Neural progenitor cell (in vitro differentiated cells): ENCODE data around the gene MDM2. TPM values are rescaled to one million over a fixed set of nuclear protein-coding genes. Genes with fewer than 3 reads are reported as not detected.

Source experiments
- DNase-seq: peaks from one replicate; pipeline ENCODE4 v3.0.0-alpha.2; 2016; ENCODE audit warnings: low spot score
- H2AFZ ChIP-seq: fragments of 200-600 bp; sonication (generic); replicated peaks from 2 replicates; pipeline ENCODE4 v1.6.1; 2016; ENCODE audit warnings: antibody characterized with exemption
- H3F3A ChIP-seq: fragments of 200-600 bp; sonication (generic); 2 replicates; pipeline ENCODE4 v1.6.1; 2016; ENCODE audit warnings: antibody characterized with exemption, low read depth
- H3K27ac ChIP-seq: fragments of 200-600 bp; sonication (generic); 2 replicates; pipeline ENCODE4 v1.5.1; 2016; ENCODE audit warnings: mild to moderate bottlenecking
- H3K27me3 ChIP-seq: fragments of 200-600 bp; sonication (generic); 2 replicates; pipeline ENCODE4 v1.6.1; 2016; ENCODE audit warnings: mild to moderate bottlenecking, moderate library complexity
- H3K36me3 ChIP-seq: fragments of 200-600 bp; sonication (generic); 2 replicates; pipeline ENCODE4 v1.5.1; 2016
- H3K4me1 ChIP-seq: fragments of 200-600 bp; sonication (generic); 2 replicates; pipeline ENCODE4 v1.6.1; 2016; ENCODE audit warnings: mixed run types
- H3K4me2 ChIP-seq: fragments of 200-600 bp; sonication (generic); 2 replicates; pipeline ENCODE4 v1.6.1; 2016
- H3K4me3 ChIP-seq: fragments of 200-600 bp; sonication (generic); 2 replicates; pipeline ENCODE4 v1.5.1; 2016
- H3K79me2 ChIP-seq: fragments of 200-600 bp; sonication (generic); 2 replicates; pipeline ENCODE4 v1.6.1; 2016; ENCODE audit warnings: low read depth
- H3K9ac ChIP-seq: fragments of 200-600 bp; sonication (generic); 2 replicates; pipeline ENCODE4 v1.6.1; 2016
- H3K9me3 ChIP-seq: fragments of 200-600 bp; sonication (generic); 2 replicates; pipeline ENCODE4 v1.5.1; 2016; ENCODE audit warnings: low read depth
- H4K20me1 ChIP-seq: fragments of 200-600 bp; sonication (generic); 2 replicates; pipeline ENCODE4 v1.6.1; 2016; ENCODE audit warnings: low read depth
- H3K27ac Mint-ChIP-seq: 3 replicates; pipeline ENCODE4 v1.8.0; 2021; ENCODE audit warnings: mixed read lengths
- H3K27me3 Mint-ChIP-seq: 2 replicates; pipeline ENCODE4 v1.8.0; 2022; ENCODE audit warnings: low read depth, mild to moderate bottlenecking, inconsistent platforms, moderate library complexity, mixed read lengths; ENCODE audit not compliant: insufficient read depth
- H3K36me3 Mint-ChIP-seq: 3 replicates; pipeline ENCODE4 v1.8.0; 2021; ENCODE audit warnings: mixed read lengths
- H3K4me1 Mint-ChIP-seq: 3 replicates; pipeline ENCODE4 v1.8.0; 2021; ENCODE audit warnings: mixed read lengths
- H3K4me3 Mint-ChIP-seq: 3 replicates; pipeline ENCODE4 v1.8.0; 2021; ENCODE audit warnings: mild to moderate bottlenecking, moderate library complexity, mixed read lengths
- H3K9me3 Mint-ChIP-seq: 3 replicates; pipeline ENCODE4 v1.8.0; 2020; ENCODE audit warnings: mixed read lengths
- CTCF ChIP-seq: fragments of 200-600 bp; sonication (generic); IDR thresholded peaks from 2 replicates; pipeline ENCODE4 v1.5.1; 2017; ENCODE audit warnings: antibody characterized with exemption, mild to moderate bottlenecking
- EZH2 ChIP-seq: fragments of 200-600 bp; sonication (generic); IDR thresholded peaks from 2 replicates; pipeline ENCODE4 v1.6.1; 2017; ENCODE audit warnings: antibody characterized with exemption, mild to moderate bottlenecking, moderate library complexity
- EZH2phosphoT487 ChIP-seq: fragments of 200-600 bp; sonication (generic); IDR thresholded peaks from 2 replicates; pipeline ENCODE4 v1.6.1; 2017; ENCODE audit warnings: antibody characterized with exemption
- total RNA-seq: library from RNA; depleted of rRNA; stranded (reverse); fragments of >200 nt; gene quantifications from 2 replicates; pipeline ENCODE4 v1.2.3, GENCODE V29; 2015; ENCODE audit warnings: low replicate concordance

The MDM2 gene
- total RNA-seq, 1 donor from 2014 or later, result 93.8 TPM

- Mint-ChIP-seq H3K27ac (no peak overlapping the region), H3K4me1 (peaks cover 11% of the 10 kb centered on the region), H3K9me3 (peaks cover 8% of the 10 kb centered on the region), H3K36me3 (no peaks in the 10 kb centered on the region), H3K4me3 (no peak overlapping the region), H3K27me3 (peaks cover 3% of the 10 kb centered on the region)
- DNase-seq, result no peak
- H3K36me3 ChIP-seq, result no peaks in the 10 kb centered on the region
- no peaks in the 10 kb centered on the region for H3K27me3 ChIP-seq
- no peaks in the 10 kb centered on the region for H3K79me2 ChIP-seq
- TF ChIP-seq CTCF (no peak), EZH2phosphoT487 (no peak), EZH2 (no peak)
- no peak overlapping the region for H3K4me3 ChIP-seq
- H2AFZ ChIP-seq, result no peak overlapping the region
- H3K27ac ChIP-seq, result no peak overlapping the region
- H4K20me1 ChIP-seq, result no peaks in the 10 kb centered on the region
- H3F3A ChIP-seq, result no peaks in the 10 kb centered on the region
- no peak overlapping the region for H3K9ac ChIP-seq
- no peaks in the 10 kb centered on the region for H3K4me1 ChIP-seq
- no peak overlapping the region for H3K4me2 ChIP-seq
- no peaks in the 10 kb centered on the region for H3K9me3 ChIP-seq
Measured at GRCh38 chr12:68878846-68879245, 70.9 kb downstream of the MDM2 start.

GRCh38 chr12:68880660-68881325 lies 72.8 kb downstream of the MDM2 start:
- Histone ChIP-seq H3K27ac (no peak overlapping the region), H3K4me1 (no peaks in the 10 kb centered on the region), H3K4me3 (no peak overlapping the region), H3K36me3 (no peaks in the 10 kb centered on the region), H3K9me3 (no peaks in the 10 kb centered on the region), H4K20me1 (no peaks in the 10 kb centered on the region), H3K27me3 (no peaks in the 10 kb centered on the region), H3K79me2 (no peaks in the 10 kb centered on the region), H3F3A (no peaks in the 10 kb centered on the region), H2AFZ (no peak overlapping the region), H3K9ac (no peak overlapping the region), H3K4me2 (no peak overlapping the region)
- Mint-ChIP-seq H3K9me3 (peaks cover 6% of the 10 kb centered on the region), H3K36me3 (no peaks in the 10 kb centered on the region), H3K27ac (no peak overlapping the region), H3K27me3 (no peaks in the 10 kb centered on the region), H3K4me1 (peaks cover 11% of the 10 kb centered on the region), H3K4me3 (no peak overlapping the region)
- TF ChIP-seq CTCF, result no peak
- TF ChIP-seq EZH2, result no peak
- TF ChIP-seq EZH2phosphoT487, result no peak
- no peak for DNase-seq

GRCh38 chr12:68882251-68882964 lies 74.4 kb downstream of the MDM2 start:
- no peak overlapping the region for H3K27ac Mint-ChIP-seq
- no peak for TF ChIP-seq EZH2phosphoT487
- Histone ChIP-seq H3K36me3 (no peaks in the 10 kb centered on the region), H3K4me1 (no peaks in the 10 kb centered on the region), H3K79me2 (no peaks in the 10 kb centered on the region), H3K27ac (no peak overlapping the region), H2AFZ (no peak overlapping the region), H3K27me3 (no peaks in the 10 kb centered on the region), H3K4me2 (no peak overlapping the region), H4K20me1 (no peaks in the 10 kb centered on the region), H3F3A (no peaks in the 10 kb centered on the region), H3K4me3 (no peak overlapping the region), H3K9ac (no peak overlapping the region), H3K9me3 (no peaks in the 10 kb centered on the region)
- H3K36me3 Mint-ChIP-seq, result no peaks in the 10 kb centered on the region
- no peak overlapping the region for H3K4me3 Mint-ChIP-seq
- no peak for DNase-seq
- H3K4me1 Mint-ChIP-seq, result peaks cover 4% of the 10 kb centered on the region
- peaks cover 4% of the 10 kb centered on the region for H3K9me3 Mint-ChIP-seq
- no peaks in the 10 kb centered on the region for H3K27me3 Mint-ChIP-seq

- Mint-ChIP-seq H3K4me1 (peaks cover 4% of the 10 kb centered on the region), H3K9me3 (peaks cover 4% of the 10 kb centered on the region), H3K4me3 (no peak overlapping the region), H3K27ac (no peak overlapping the region), H3K27me3 (no peaks in the 10 kb centered on the region), H3K36me3 (no peaks in the 10 kb centered on the region)
- H3K9ac ChIP-seq, result no peak overlapping the region
- no peaks in the 10 kb centered on the region for H3K36me3 ChIP-seq
- H2AFZ ChIP-seq, result no peak overlapping the region
- no peaks in the 10 kb centered on the region for H3K9me3 ChIP-seq
- no peaks in the 10 kb centered on the region for H3K4me1 ChIP-seq
- H3K4me2 ChIP-seq, result no peak overlapping the region
- TF ChIP-seq CTCF (no peak), EZH2 (no peak), EZH2phosphoT487 (no peak)
- no peaks in the 10 kb centered on the region for H4K20me1 ChIP-seq
- H3K27me3 ChIP-seq, result no peaks in the 10 kb centered on the region
- H3K79me2 ChIP-seq, result no peaks in the 10 kb centered on the region
- H3K27ac ChIP-seq, result no peak overlapping the region
- no peaks in the 10 kb centered on the region for H3F3A ChIP-seq
- no peak for DNase-seq
- no peak overlapping the region for H3K4me3 ChIP-seq
Measured at GRCh38 chr12:68883151-68883550, 75.2 kb downstream of the MDM2 start.
